ENCODE results near the gene RAD51B. TPM values are rescaled to one million over a fixed set of nuclear protein-coding genes. Genes with fewer than 3 reads are reported as not detected.
"Not testable (repeated sequence)": the region's sequence is repeated elsewhere in the genome, so short reads cannot be mapped to it uniquely, and the experiment has no call there.

Gene RAD51B
- total RNA-seq, 1 experiment from 2014 or later: 8.5 TPM

DNA sequence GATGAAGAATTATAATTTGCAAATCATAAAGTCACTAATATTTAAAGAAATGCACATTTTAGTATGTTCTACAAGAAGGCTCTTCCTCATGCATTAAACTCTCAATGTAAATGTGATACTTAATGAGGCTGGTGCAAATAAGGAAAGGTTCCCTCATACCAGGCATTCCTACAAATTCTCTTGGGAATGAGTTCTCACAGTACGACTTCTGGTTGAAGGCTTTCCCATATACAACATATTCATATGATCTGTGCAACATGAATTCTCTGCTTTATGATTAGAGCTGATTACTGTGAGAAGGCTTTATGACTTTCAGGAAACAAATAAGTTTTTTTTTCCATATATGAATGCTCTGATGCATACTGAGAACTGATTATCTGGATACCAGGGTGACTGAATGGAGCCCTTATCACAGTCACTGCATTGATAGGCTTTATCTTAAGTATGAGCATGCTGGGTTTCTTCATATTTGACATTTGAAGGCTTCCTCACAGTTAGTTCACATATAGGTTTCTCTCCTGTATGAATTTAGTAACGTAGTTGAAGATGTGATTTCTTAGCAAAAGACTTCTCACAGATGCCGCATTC, 293.9 kb downstream of the RAD51B start:
- ChIA-PET CTCF (no interaction called here), POLR2A (no interaction called here)
- intact Hi-C loops (cut with micrococcal nuclease; ENCODE audit: unreplicated experiment) (no loop called here), in situ Hi-C loops (cut with HindIII; ENCODE audit: low pct_unique_long_range_greater_than_20kb, low sequenced_read_pairs) (no loop called here)
- TF ChIP-seq SIN3A (IDR thresholded peaks at IDR 0.05; ENCODE audit: borderline replicate concordance, insufficient read depth, low read depth, low read length): no peak
- TF ChIP-seq POLR2AphosphoS5 (IDR thresholded peaks at IDR 0.05; ENCODE audit: low read depth, low read length): no peak
- TF ChIP-seq TCF7L2 (IDR thresholded peaks at IDR 0.05; ENCODE audit: low read depth, low read length): no peak
- H3K36me3 ChIP-seq (ENCODE audit: control insufficient read depth, insufficient read depth, low read length): no peaks in the 10 kb centered on the region
- H3K4me1 ChIP-seq (ENCODE audit: control insufficient read depth, insufficient read depth, low read length): no peaks in the 10 kb centered on the region
- no peak for DNase-seq (ENCODE audit: low read depth, low spot score)
- H3K9me3 ChIP-seq (ENCODE audit: control insufficient read depth, insufficient read depth, low read depth, low read length): no peaks in the 10 kb centered on the region
- BruUV-seq (replicated peaks): no TSS peak
- ATAC-seq: no peak
- peak overlapping the region; percentile 23; the same call in 1 of the 2 replicates for H3K27ac ChIP-seq (ENCODE audit: low read length)
- H3K27me3 ChIP-seq (ENCODE audit: control insufficient read depth, insufficient read depth, low read length): no peaks in the 10 kb centered on the region
- no peak overlapping the region for H3K4me3 ChIP-seq (ENCODE audit: low read depth in 2 of 2, low read length in 2 of 2)

DNA sequence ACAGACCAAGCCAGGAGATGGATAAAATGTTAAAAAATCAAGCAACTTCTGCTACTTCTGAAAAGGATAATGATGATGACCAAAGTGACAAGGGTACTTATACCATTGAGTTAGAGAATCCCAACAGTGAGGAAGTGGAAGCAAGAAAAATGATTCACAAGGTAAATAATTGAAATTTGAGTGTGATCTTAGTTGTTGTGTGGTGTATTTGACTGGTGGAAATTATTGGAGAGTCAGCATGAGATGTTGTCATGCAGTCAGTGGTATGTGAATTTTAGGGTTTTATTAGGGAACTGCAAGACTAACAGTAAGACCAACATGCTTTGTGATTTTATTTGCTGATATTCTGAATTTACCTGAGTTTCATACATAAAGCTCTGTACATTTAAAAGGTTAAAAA, 296.4 kb downstream of the RAD51B start:
- H3K36me3 ChIP-seq (ENCODE audit: control insufficient read depth, insufficient read depth, low read length); H3K4me3 ChIP-seq (ENCODE audit: low read depth in 2 of 2, low read length in 2 of 2); H3K4me1 ChIP-seq (ENCODE audit: control insufficient read depth, insufficient read depth, low read length); in situ Hi-C loops (cut with HindIII; ENCODE audit: low pct_unique_long_range_greater_than_20kb, low sequenced_read_pairs); BruUV-seq (replicated peaks); H3K9me3 ChIP-seq (ENCODE audit: control insufficient read depth, insufficient read depth, low read depth, low read length); intact Hi-C loops (cut with micrococcal nuclease; ENCODE audit: unreplicated experiment); H3K27me3 ChIP-seq (ENCODE audit: control insufficient read depth, insufficient read depth, low read length); CTCF ChIA-PET; DNase-seq (ENCODE audit: low read depth, low spot score); H3K27ac ChIP-seq (ENCODE audit: low read length); ATAC-seq: not testable (repeated sequence)
- POLR2A ChIA-PET: interaction anchor here (0.6 to 0.7 kb wide), 2 partner anchors 45 to 137 kb away, joined by 7 to 12 read pairs; no protein-coding TSS in a partner anchor

DNA sequence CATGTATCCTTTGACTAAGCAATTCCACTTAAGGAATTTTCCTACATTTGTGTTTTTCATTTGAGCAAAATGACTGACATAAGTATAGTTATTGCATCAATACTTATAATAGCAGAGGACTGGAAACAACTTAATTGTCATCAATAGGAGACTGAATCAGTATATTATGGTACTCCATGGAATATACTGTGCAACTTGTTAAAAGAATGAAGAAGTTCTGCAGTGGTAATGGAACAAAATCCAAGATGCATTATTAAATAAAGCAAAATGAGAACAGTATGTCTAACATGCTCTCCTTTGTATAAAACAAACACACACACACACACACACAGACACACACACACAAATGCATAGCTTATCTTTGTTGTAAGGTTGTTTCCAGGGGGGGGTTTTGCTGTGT, 303.1 kb downstream of the RAD51B start:
- Histone ChIP-seq H3K9me3 (ENCODE audit: control insufficient read depth, insufficient read depth, low read depth, low read length) (0 out of 2 replicates have a peak, but pooled peaks cover 3% of the 10 kb centered on the region), H3K4me3 (ENCODE audit: low read depth in 2 of 2, low read length in 2 of 2) (no peak overlapping the region), H3K36me3 (ENCODE audit: control insufficient read depth, insufficient read depth, low read length) (no peaks in the 10 kb centered on the region), H3K27ac (ENCODE audit: low read length) (no peak overlapping the region), H3K27me3 (ENCODE audit: control insufficient read depth, insufficient read depth, low read length) (no peaks in the 10 kb centered on the region), H3K4me1 (ENCODE audit: control insufficient read depth, insufficient read depth, low read length) (peaks cover 7% of the 10 kb centered on the region; the same call in 1 of the 2 replicates)
- TF ChIP-seq REST (IDR thresholded peaks at IDR 0.05; ENCODE audit: insufficient read depth in 1 of 2, low read depth in 2 of 2, low read length in 1 of 2) (no peak), POLR2AphosphoS5 (IDR thresholded peaks at IDR 0.05; ENCODE audit: low read depth, low read length) (no peak), TCF7L2 (IDR thresholded peaks at IDR 0.05; ENCODE audit: low read depth, low read length) (no peak), CTCF (IDR thresholded peaks at IDR 0.05) (no peak), SIN3A (IDR thresholded peaks at IDR 0.05; ENCODE audit: borderline replicate concordance, insufficient read depth, low read depth, low read length) (no peak)
- DNase-seq (ENCODE audit: low read depth, low spot score): no peak
- ChIA-PET CTCF (no interaction called here), POLR2A (no interaction called here)
- intact Hi-C loops (cut with micrococcal nuclease; ENCODE audit: unreplicated experiment): no loop called here
- ATAC-seq: no peak
- no TSS peak for BruUV-seq (replicated peaks)
- in situ Hi-C loops (cut with HindIII; ENCODE audit: low pct_unique_long_range_greater_than_20kb, low sequenced_read_pairs): no loop called here
